Immature natural killer cell (primary cell): ENCODE results near the gene ESPN. TPM values are rescaled to one million over a fixed set of nuclear protein-coding genes. Genes with fewer than 3 reads are reported as not detected.

Experiments used
- DNase-seq, 3 donors: peaks; one replicate each; pipeline ENCODE4 v3.0.0; 2022; ENCODE audit warnings: mixed read lengths in 1 of 3
- H3K27ac Mint-ChIP-seq, 6 donors: one replicate each; pipeline ENCODE4 v1.8.0; 2020; ENCODE audit warnings: mixed read lengths in 6 of 6, mild to moderate bottlenecking in 5 of 6, inconsistent platforms in 4 of 6, moderate library complexity in 3 of 6
- H3K27me3 Mint-ChIP-seq, 3 donors: one replicate each; pipeline ENCODE4 v1.8.0; 2020 to 2021; ENCODE audit warnings: low read depth in 3 of 3, mild to moderate bottlenecking in 3 of 3, mixed read lengths in 3 of 3, moderate library complexity in 3 of 3, inconsistent platforms in 1 of 3
- H3K36me3 Mint-ChIP-seq, 3 donors: one replicate each; pipeline ENCODE4 v1.8.0; 2020; ENCODE audit warnings: mixed read lengths in 3 of 3, inconsistent platforms in 2 of 3, mild to moderate bottlenecking in 2 of 3
- H3K4me1 Mint-ChIP-seq, 2 donors: one replicate each; pipeline ENCODE4 v1.8.0; 2020; ENCODE audit warnings: inconsistent platforms in 2 of 2, mild to moderate bottlenecking in 2 of 2, mixed read lengths in 2 of 2, moderate library complexity in 1 of 2
- H3K4me3 Mint-ChIP-seq, 5 donors: one replicate each; pipeline ENCODE4 v1.8.0; 2020; ENCODE audit warnings: mild to moderate bottlenecking in 5 of 5, mixed read lengths in 5 of 5, inconsistent platforms in 3 of 5, moderate library complexity in 3 of 5
- H3K9me3 Mint-ChIP-seq, 6 donors: one replicate each; pipeline ENCODE4 v1.8.0; 2020; ENCODE audit warnings: mild to moderate bottlenecking in 6 of 6, mixed read lengths in 6 of 6, inconsistent platforms in 4 of 6, moderate library complexity in 3 of 6
- polyA plus RNA-seq, 3 donors: library from polyadenylated mRNA; unstranded; fragments of 300-500 nt; fragmentation: Illumina TruSeq; gene quantifications; one replicate each; pipeline ENCODE4 v1.2.3, GENCODE V29; 2021

Gene ESPN
- polyA plus RNA-seq, 3 donors from 2014 or later = not detected

- Mint-ChIP-seq H3K4me3 (no peak overlapping the region), H3K27ac (no peak overlapping the region), H3K36me3 (no peaks in the 10 kb centered on the region), H3K27me3 (peaks cover 9 to 11% (median 10%) of the 10 kb centered on the region in 3 donors), H3K9me3 (no peaks in the 10 kb centered on the region), H3K4me1 (peaks cover 13 to 14% of the 10 kb centered on the region in 2 donors)
- DNase-seq = no peak
Measured at GRCh38 chr1:6494627-6495026, 70.1 kb downstream of the ESPN start.

- Mint-ChIP-seq H3K27ac (no peak overlapping the region), H3K9me3 (no peaks in the 10 kb centered on the region), H3K4me1 (peaks cover 13 to 14% of the 10 kb centered on the region in 2 donors), H3K36me3 (no peaks in the 10 kb centered on the region), H3K27me3 (peaks cover 10 to 11% (median 10%) of the 10 kb centered on the region in 3 donors), H3K4me3 (no peak overlapping the region)
- no peak for DNase-seq
Measured at GRCh38 chr1:6495041-6495441, 70.5 kb downstream of the ESPN start.

- H3K4me1 Mint-ChIP-seq = peaks cover 11 to 14% of the 10 kb centered on the region in 2 donors
- no peaks in the 10 kb centered on the region for H3K36me3 Mint-ChIP-seq
- no peaks in the 10 kb centered on the region for H3K9me3 Mint-ChIP-seq
- no peak for DNase-seq
- no peak overlapping the region for H3K27ac Mint-ChIP-seq
- H3K27me3 Mint-ChIP-seq = peaks cover 10 to 14% (median 11%) of the 10 kb centered on the region in 3 donors
- H3K4me3 Mint-ChIP-seq = peak overlapping the region in 4 of 5 donors; percentile 35 to 65 (median 50)
Measured at GRCh38 chr1:6495540-6496364, 71.2 kb downstream of the ESPN start.

GRCh38 chr1:6496365-6496721 lies 71.8 kb downstream of the ESPN start:
- H3K9me3 Mint-ChIP-seq = no peaks in the 10 kb centered on the region
- H3K4me3 Mint-ChIP-seq = peak overlapping the region; percentile 21 to 65 (median 56)
- H3K27ac Mint-ChIP-seq = no peak overlapping the region
- DNase-seq = no peak
- peaks cover 10% of the 10 kb centered on the region in 2 donors for H3K4me1 Mint-ChIP-seq
- H3K36me3 Mint-ChIP-seq = no peaks in the 10 kb centered on the region
- peaks cover 5 to 12% (median 11%) of the 10 kb centered on the region in 3 donors for H3K27me3 Mint-ChIP-seq

- peaks cover 3 to 11% (median 9%) of the 10 kb centered on the region in 3 donors for H3K27me3 Mint-ChIP-seq
- H3K4me1 Mint-ChIP-seq = peaks cover 6 to 8% of the 10 kb centered on the region in 2 donors
Measured at GRCh38 chr1:6496890-6497214, 72.3 kb downstream of the ESPN start.

GRCh38 chr1:6497215-6497866 lies 72.8 kb downstream of the ESPN start:
- DNase-seq = peak; percentile 35 to 48 (median 43)
- H3K9me3 Mint-ChIP-seq = no peaks in the 10 kb centered on the region
- peaks cover 6 to 8% of the 10 kb centered on the region in 2 donors for H3K4me1 Mint-ChIP-seq
- H3K27ac Mint-ChIP-seq = peak overlapping the region in 1 of 6 donors; percentile 30
- H3K27me3 Mint-ChIP-seq = peaks cover 3 to 11% (median 9%) of the 10 kb centered on the region in 3 donors
- H3K36me3 Mint-ChIP-seq = no peaks in the 10 kb centered on the region
- H3K4me3 Mint-ChIP-seq = peak overlapping the region; percentile 62 to 74 (median 71)

More at GRCh38 chr1:6496890-6497214, 72.3 kb downstream of the ESPN start:
- no peak for DNase-seq
- Mint-ChIP-seq H3K4me3 (peak overlapping the region in 4 of 5 donors; percentile 44 to 65 (median 56)), H3K27ac (no peak overlapping the region), H3K9me3 (no peaks in the 10 kb centered on the region), H3K36me3 (no peaks in the 10 kb centered on the region)

GRCh38 chr1:6497867-6498575 lies 73.4 kb downstream of the ESPN start:
- peak overlapping the region in 1 of 6 donors; percentile 30 for H3K27ac Mint-ChIP-seq
- H3K27me3 Mint-ChIP-seq = peaks cover 3 to 11% (median 9%) of the 10 kb centered on the region in 3 donors
- no peaks in the 10 kb centered on the region for H3K36me3 Mint-ChIP-seq

GRCh38 chr1:6498576-6499111 lies 74.1 kb downstream of the ESPN start:
- peak overlapping the region in 2 of 5 donors; percentile 27 to 56 for H3K4me3 Mint-ChIP-seq
- H3K36me3 Mint-ChIP-seq = no peaks in the 10 kb centered on the region
- H3K27ac Mint-ChIP-seq = no peak overlapping the region
- H3K9me3 Mint-ChIP-seq = no peaks in the 10 kb centered on the region
- peaks cover 3 to 11% (median 9%) of the 10 kb centered on the region in 3 donors for H3K27me3 Mint-ChIP-seq
- no peak for DNase-seq
- H3K4me1 Mint-ChIP-seq = peaks cover 6 to 8% of the 10 kb centered on the region in 2 donors

More at GRCh38 chr1:6497867-6498575, 73.4 kb downstream of the ESPN start:
- no peak for DNase-seq
- peaks cover 6 to 8% of the 10 kb centered on the region in 2 donors for H3K4me1 Mint-ChIP-seq
- H3K9me3 Mint-ChIP-seq = no peaks in the 10 kb centered on the region
- peak overlapping the region; percentile 62 to 74 (median 71) for H3K4me3 Mint-ChIP-seq

- H3K4me3 Mint-ChIP-seq = peak overlapping the region in 3 of 5 donors; percentile 27 to 56 (median 55)
- no peak overlapping the region for H3K27ac Mint-ChIP-seq
- peaks cover 3 to 11% (median 9%) of the 10 kb centered on the region in 3 donors for H3K27me3 Mint-ChIP-seq
- H3K9me3 Mint-ChIP-seq = no peaks in the 10 kb centered on the region
- H3K4me1 Mint-ChIP-seq = peaks cover 6 to 8% of the 10 kb centered on the region in 2 donors
- no peaks in the 10 kb centered on the region for H3K36me3 Mint-ChIP-seq
- DNase-seq = no peak
Measured at GRCh38 chr1:6499296-6499695, 74.7 kb downstream of the ESPN start.

- H3K4me1 Mint-ChIP-seq = peaks cover 4 to 8% of the 10 kb centered on the region in 2 donors
- no peak overlapping the region for H3K4me3 Mint-ChIP-seq
- peaks cover 3 to 9% (median 8%) of the 10 kb centered on the region in 3 donors for H3K27me3 Mint-ChIP-seq
- H3K36me3 Mint-ChIP-seq = no peaks in the 10 kb centered on the region
- H3K9me3 Mint-ChIP-seq = no peaks in the 10 kb centered on the region
- H3K27ac Mint-ChIP-seq = no peak overlapping the region
- no peak for DNase-seq
Measured at GRCh38 chr1:6500544-6501278, 76.1 kb downstream of the ESPN start.

- peak overlapping the region in 1 of 5 donors; percentile 27 for H3K4me3 Mint-ChIP-seq
Measured at GRCh38 chr1:6501279-6501813, 76.8 kb downstream of the ESPN start.

GRCh38 chr1:6502000-6502891 lies 77.7 kb downstream of the ESPN start:
- no peaks in the 10 kb centered on the region for H3K9me3 Mint-ChIP-seq
- no peaks in the 10 kb centered on the region for H3K36me3 Mint-ChIP-seq
- no peak overlapping the region for H3K27ac Mint-ChIP-seq
- peaks cover 4 to 8% of the 10 kb centered on the region in 2 donors for H3K4me1 Mint-ChIP-seq
- H3K27me3 Mint-ChIP-seq = peaks cover 3 to 9% (median 8%) of the 10 kb centered on the region in 3 donors
- H3K4me3 Mint-ChIP-seq = no peak overlapping the region
- DNase-seq = no peak

More at GRCh38 chr1:6501279-6501813, 76.8 kb downstream of the ESPN start:
- H3K4me1 Mint-ChIP-seq = peaks cover 4 to 8% of the 10 kb centered on the region in 2 donors
- peaks cover 3 to 9% (median 8%) of the 10 kb centered on the region in 3 donors for H3K27me3 Mint-ChIP-seq
- no peaks in the 10 kb centered on the region for H3K9me3 Mint-ChIP-seq
- DNase-seq = no peak
- no peaks in the 10 kb centered on the region for H3K36me3 Mint-ChIP-seq
- H3K27ac Mint-ChIP-seq = no peak overlapping the region
